ENCODE results near the gene SLC25A27.
"Not testable (repeated sequence)": the region's sequence is repeated elsewhere in the genome, so short reads cannot be mapped to it uniquely, and the experiment has no call there.

SLC25A27 gene

GRCh38 chr6:46652603-46653438, at the start of gene SLC25A27, which contains the start of gene CYP39A1:
TSS of gene SLC25A27 (plus strand) at chr6:46652975. CDS start at chr6:46653193, 218 bp downstream.
TSS of gene CYP39A1 (minus strand) at chr6:46652818. CDS start at chr6:46652582, 236 bp downstream.
- DNase-seq (ENCODE audit: low spot score) = peak; percentile 95

- DNase-seq (ENCODE audit: low spot score) = no peak
Measured at GRCh38 chr6:46605091-46605797, 47.5 kb upstream of the SLC25A27 start.

GRCh38 chr6:46606338-46606737, 46.4 kb upstream of the SLC25A27 start:
- DNase-seq (ENCODE audit: low spot score) = peak; percentile 76

GRCh38 chr6:46610862-46611553, 41.8 kb upstream of the SLC25A27 start:
- no peak for DNase-seq (ENCODE audit: low spot score)

GRCh38 chr6:46612645-46613044, 40.1 kb upstream of the SLC25A27 start:
- DNase-seq (ENCODE audit: low spot score) = no peak

GRCh38 chr6:46618726-46619125, 34.0 kb upstream of the SLC25A27 start:
- no peak for DNase-seq (ENCODE audit: low spot score)

- peak; percentile 72 for DNase-seq (ENCODE audit: low spot score)
Measured at GRCh38 chr6:46626228-46626909, 26.4 kb upstream of the SLC25A27 start.

- no peak for DNase-seq (ENCODE audit: low spot score)
Measured at GRCh38 chr6:46626976-46627375, 25.8 kb upstream of the SLC25A27 start.

- DNase-seq (ENCODE audit: low spot score) = no peak
Measured at GRCh38 chr6:46628498-46628897, 24.3 kb upstream of the SLC25A27 start.

- DNase-seq (ENCODE audit: low spot score) = peak; percentile 1
Measured at GRCh38 chr6:46628976-46629375, 23.8 kb upstream of the SLC25A27 start.

- DNase-seq (ENCODE audit: low spot score) = no peak
Measured at GRCh38 chr6:46629691-46630090, 23.1 kb upstream of the SLC25A27 start.

- no peak for DNase-seq (ENCODE audit: low spot score)
Measured at GRCh38 chr6:46632053-46632452, 20.7 kb upstream of the SLC25A27 start.

- DNase-seq (ENCODE audit: low spot score) = no peak
Measured at GRCh38 chr6:46635462-46635861, 17.3 kb upstream of the SLC25A27 start.

GRCh38 chr6:46637145-46637544, 15.6 kb upstream of the SLC25A27 start:
- no peak for DNase-seq (ENCODE audit: low spot score)

- no peak for DNase-seq (ENCODE audit: low spot score)
Measured at GRCh38 chr6:46637933-46638332, 14.8 kb upstream of the SLC25A27 start.

GRCh38 chr6:46638650-46639049, 14.1 kb upstream of the SLC25A27 start:
- DNase-seq (ENCODE audit: low spot score) = no peak

GRCh38 chr6:46642928-46643751, 9.6 kb upstream of the SLC25A27 start:
- no peak for DNase-seq (ENCODE audit: low spot score)

- DNase-seq (ENCODE audit: low spot score) = no peak
Measured at GRCh38 chr6:46645265-46645664, 7.5 kb upstream of the SLC25A27 start.

- DNase-seq (ENCODE audit: low spot score) = not testable (repeated sequence)
Measured at GRCh38 chr6:46648108-46648507, 4.7 kb upstream of the SLC25A27 start.

- no peak for DNase-seq (ENCODE audit: low spot score)
Measured at GRCh38 chr6:46648869-46649492, 3.8 kb upstream of the SLC25A27 start.

GRCh38 chr6:46651006-46651405, 1.8 kb upstream of the SLC25A27 start:
- no peak for DNase-seq (ENCODE audit: low spot score)

Measured in putamen (tissue), 1 donor.